HCEC 1CT (cell line): ENCODE data around the gene BCDIN3D.

Experiments used
- DNase-seq: peaks from one replicate; pipeline ENCODE4 v3.0.0-alpha.2; 2017

Gene BCDIN3D

GRCh38 chr12:49794811-49795653 is 47.9 kb downstream of the BCDIN3D start:
- DNase-seq, result no peak

- DNase-seq, result no peak
Observed at GRCh38 chr12:49794021-49794420, 48.9 kb downstream of the BCDIN3D start.

- no peak for DNase-seq
Observed at GRCh38 chr12:49793620-49794019, 49.3 kb downstream of the BCDIN3D start.

GRCh38 chr12:49792976-49793580 is 49.8 kb downstream of the BCDIN3D start:
- DNase-seq, result no peak

- DNase-seq, result no peak
Observed at GRCh38 chr12:49792181-49792970, 50.5 kb downstream of the BCDIN3D start.

GRCh38 chr12:49791700-49792099 is 51.2 kb downstream of the BCDIN3D start:
- no peak for DNase-seq

- no peak for DNase-seq
Observed at GRCh38 chr12:49790741-49791555, 52.0 kb downstream of the BCDIN3D start.

GRCh38 chr12:49789992-49790391 is 52.9 kb downstream of the BCDIN3D start:
- DNase-seq, result no peak

GRCh38 chr12:49787672-49788071 is 55.2 kb downstream of the BCDIN3D start:
- DNase-seq, result no peak
